ENCODE measurements around the gene PDS5A. TPM values are rescaled to one million over a fixed set of nuclear protein-coding genes. Genes with fewer than 3 reads are reported as not detected.
"Not testable (repeated sequence)": the region's sequence is repeated elsewhere in the genome, so short reads cannot be mapped to it uniquely, and the experiment has no call there.

Gene PDS5A
- total RNA-seq, 1 donor from 2014 or later, result 64.6 TPM

DNA sequence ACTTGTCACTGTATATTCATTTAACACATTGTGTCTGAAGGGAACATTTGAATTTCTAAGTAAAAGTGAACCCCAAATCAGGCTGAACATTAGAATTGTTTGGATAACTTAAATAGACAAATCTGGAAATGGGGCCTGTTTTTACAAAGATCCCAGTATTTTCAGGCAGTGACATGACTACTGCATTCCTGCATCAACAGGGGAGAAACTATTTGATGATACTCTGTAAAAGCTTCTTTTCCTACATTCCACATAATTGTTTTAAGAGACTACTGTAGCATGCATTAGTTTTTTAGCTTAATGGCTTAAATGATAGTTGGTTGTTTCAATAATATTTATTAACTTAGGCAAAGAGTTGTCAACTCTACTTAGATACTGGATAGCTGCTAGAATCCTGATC lies 127.0 kb downstream of the PDS5A start:
- no peak for DNase-seq (ENCODE audit: extremely low spot score in 2 of 2)
- no peak for TF ChIP-seq POLR2A (IDR thresholded peaks at IDR 0.05)
- no peak for TF ChIP-seq POLR2AphosphoS5 (IDR thresholded peaks at IDR 0.05; ENCODE audit: insufficient read depth in 1 of 2, low read depth in 1 of 2)
- TF ChIP-seq, protein P1, sequence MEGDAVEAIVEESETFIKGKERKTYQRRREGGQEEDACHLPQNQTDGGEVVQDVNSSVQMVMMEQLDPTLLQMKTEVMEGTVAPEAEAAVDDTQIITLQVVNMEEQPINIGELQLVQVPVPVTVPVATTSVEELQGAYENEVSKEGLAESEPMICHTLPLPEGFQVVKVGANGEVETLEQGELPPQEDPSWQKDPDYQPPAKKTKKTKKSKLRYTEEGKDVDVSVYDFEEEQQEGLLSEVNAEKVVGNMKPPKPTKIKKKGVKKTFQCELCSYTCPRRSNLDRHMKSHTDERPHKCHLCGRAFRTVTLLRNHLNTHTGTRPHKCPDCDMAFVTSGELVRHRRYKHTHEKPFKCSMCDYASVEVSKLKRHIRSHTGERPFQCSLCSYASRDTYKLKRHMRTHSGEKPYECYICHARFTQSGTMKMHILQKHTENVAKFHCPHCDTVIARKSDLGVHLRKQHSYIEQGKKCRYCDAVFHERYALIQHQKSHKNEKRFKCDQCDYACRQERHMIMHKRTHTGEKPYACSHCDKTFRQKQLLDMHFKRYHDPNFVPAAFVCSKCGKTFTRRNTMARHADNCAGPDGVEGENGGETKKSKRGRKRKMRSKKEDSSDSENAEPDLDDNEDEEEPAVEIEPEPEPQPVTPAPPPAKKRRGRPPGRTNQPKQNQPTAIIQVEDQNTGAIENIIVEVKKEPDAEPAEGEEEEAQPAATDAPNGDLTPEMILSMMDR (IDR thresholded peaks at IDR 0.05), result no peak
- no peak overlapping the region for H3K4me3 ChIP-seq
- intact Hi-C loops (cut with DNase I), result no loop called here
- no peak overlapping the region for H3K27ac ChIP-seq
- H3K27me3 ChIP-seq, result no peaks in the 10 kb centered on the region
- H3K36me3 ChIP-seq, result peaks cover 0 to 31% of the 10 kb centered on the region in 2 donors
- no peaks in the 10 kb centered on the region for H3K9me3 ChIP-seq
- no peaks in the 10 kb centered on the region for H3K4me1 ChIP-seq

DNA sequence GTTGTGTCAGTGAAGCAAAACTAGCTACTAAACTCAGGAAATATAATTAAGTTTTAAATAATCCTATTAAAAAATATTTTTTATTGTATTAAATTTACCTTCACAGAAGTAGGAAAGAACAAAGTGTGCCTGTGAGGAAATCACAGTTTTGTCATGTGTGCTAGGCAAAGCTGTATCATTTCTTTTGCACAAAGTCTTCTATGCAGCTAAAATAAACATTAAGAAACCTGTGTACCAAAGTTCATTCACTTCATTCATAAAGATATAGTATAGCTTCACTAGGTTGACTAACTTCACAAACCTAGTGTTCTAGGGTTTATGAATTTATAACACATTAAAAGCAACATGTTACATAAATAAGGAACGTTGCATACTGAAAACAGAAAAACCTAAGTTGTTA lies 131.0 kb downstream of the PDS5A start:
- Histone ChIP-seq H3K27me3 (no peaks in the 10 kb centered on the region), H3K9me3 (no peaks in the 10 kb centered on the region), H3K36me3 (peaks cover 0 to 34% of the 10 kb centered on the region in 2 donors), H3K4me3 (no peak overlapping the region), H3K4me1 (no peaks in the 10 kb centered on the region), H3K27ac (no peak overlapping the region)
- TF ChIP-seq, protein P1 (IDR thresholded peaks at IDR 0.05), result no peak
- no peak for TF ChIP-seq POLR2A (IDR thresholded peaks at IDR 0.05)
- no peak for TF ChIP-seq POLR2AphosphoS5 (IDR thresholded peaks at IDR 0.05; ENCODE audit: insufficient read depth in 1 of 2, low read depth in 1 of 2)
- no peak for DNase-seq (ENCODE audit: extremely low spot score in 2 of 2)
- intact Hi-C loops (cut with DNase I), result no loop called here

DNA sequence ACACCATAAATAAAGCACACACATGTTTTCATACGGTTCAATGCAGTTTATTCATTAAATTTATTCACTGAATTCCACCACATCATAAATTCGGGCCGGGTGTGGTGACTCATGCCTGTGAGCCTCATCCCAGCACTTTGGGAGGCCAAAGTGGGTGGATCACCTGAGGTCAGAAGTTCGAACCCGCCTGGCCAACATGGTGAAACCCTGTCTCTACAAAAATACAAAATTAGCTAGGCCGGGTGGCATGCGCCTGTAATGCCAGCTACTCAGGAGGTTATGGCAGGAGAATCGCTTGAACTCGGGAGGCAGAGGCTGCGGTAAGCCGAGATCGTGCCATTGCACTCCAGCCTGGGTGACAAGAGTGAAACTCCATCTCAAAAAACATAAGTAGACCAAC lies 131.6 kb downstream of the PDS5A start:
- no peaks in the 10 kb centered on the region for H3K27me3 ChIP-seq
- H3K4me1 ChIP-seq, result no peaks in the 10 kb centered on the region
- TF ChIP-seq POLR2AphosphoS5 (IDR thresholded peaks at IDR 0.05; ENCODE audit: insufficient read depth in 1 of 2, low read depth in 1 of 2), result no peak
- peaks cover 0 to 40% of the 10 kb centered on the region in 2 donors for H3K36me3 ChIP-seq
- no peak overlapping the region for H3K4me3 ChIP-seq
- intact Hi-C loops (cut with DNase I), result no loop called here
- no peak overlapping the region for H3K27ac ChIP-seq
- no peaks in the 10 kb centered on the region for H3K9me3 ChIP-seq
- DNase-seq (ENCODE audit: extremely low spot score in 2 of 2), result no peak

DNA sequence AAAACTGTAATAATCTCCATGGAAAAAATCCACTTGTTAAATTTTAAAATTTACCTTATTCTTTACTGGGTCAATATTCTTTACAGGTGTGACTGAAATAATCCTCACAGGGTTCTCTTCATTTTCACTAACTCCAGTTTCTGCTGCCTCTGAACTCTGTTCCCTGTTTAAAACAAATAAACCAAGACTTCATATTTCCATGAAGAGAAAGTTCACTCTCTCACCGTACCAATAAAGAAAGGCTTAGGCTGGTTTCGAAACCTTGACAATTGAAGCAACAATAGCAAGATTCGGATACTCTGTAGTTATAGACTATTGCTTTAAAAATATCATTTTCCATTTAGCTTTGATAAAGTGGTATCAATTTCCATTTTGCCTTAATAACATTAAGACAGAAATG lies 135.8 kb downstream of the PDS5A start:
- H3K36me3 ChIP-seq, result peaks cover 0 to 54% of the 10 kb centered on the region in 2 donors
- DNase-seq (ENCODE audit: extremely low spot score in 2 of 2), result no peak
- H3K27ac ChIP-seq, result no peak overlapping the region
- no peaks in the 10 kb centered on the region for H3K27me3 ChIP-seq
- intact Hi-C loops (cut with DNase I), result no loop called here
- no peak for TF ChIP-seq POLR2AphosphoS5 (IDR thresholded peaks at IDR 0.05; ENCODE audit: insufficient read depth in 1 of 2, low read depth in 1 of 2)
- TF ChIP-seq POLR2A (IDR thresholded peaks at IDR 0.05), result no peak
- TF ChIP-seq, protein P1 (IDR thresholded peaks at IDR 0.05), result no peak
- H3K9me3 ChIP-seq, result no peaks in the 10 kb centered on the region
- H3K4me3 ChIP-seq, result no peak overlapping the region
- no peaks in the 10 kb centered on the region for H3K4me1 ChIP-seq

DNA sequence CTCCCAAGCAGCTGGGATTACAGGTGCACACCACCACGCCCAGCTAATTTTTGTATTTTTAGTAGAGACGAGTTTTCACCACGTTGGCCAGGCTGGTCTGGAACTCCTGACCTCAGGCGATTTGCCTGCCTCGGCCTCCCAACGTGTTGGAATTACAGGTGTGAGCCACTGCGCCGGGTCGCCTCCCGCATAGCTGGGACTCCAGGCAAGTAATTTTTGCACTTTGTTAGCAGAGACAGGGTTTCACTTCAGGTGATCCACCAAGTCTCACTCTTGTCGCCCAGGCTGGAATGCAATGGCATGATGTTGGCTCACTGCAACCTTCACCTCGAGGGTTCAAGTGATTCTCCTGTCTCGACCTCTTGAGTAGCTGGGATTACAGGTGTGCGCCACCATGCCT lies 137.2 kb downstream of the PDS5A start:
- H3K27me3 ChIP-seq; DNase-seq (ENCODE audit: extremely low spot score in 2 of 2); H3K4me3 ChIP-seq; H3K27ac ChIP-seq; intact Hi-C loops (cut with DNase I); H3K4me1 ChIP-seq; H3K9me3 ChIP-seq: not testable (repeated sequence)
- H3K36me3 ChIP-seq, result peaks cover 0 to 58% of the 10 kb centered on the region in 2 donors

DNA sequence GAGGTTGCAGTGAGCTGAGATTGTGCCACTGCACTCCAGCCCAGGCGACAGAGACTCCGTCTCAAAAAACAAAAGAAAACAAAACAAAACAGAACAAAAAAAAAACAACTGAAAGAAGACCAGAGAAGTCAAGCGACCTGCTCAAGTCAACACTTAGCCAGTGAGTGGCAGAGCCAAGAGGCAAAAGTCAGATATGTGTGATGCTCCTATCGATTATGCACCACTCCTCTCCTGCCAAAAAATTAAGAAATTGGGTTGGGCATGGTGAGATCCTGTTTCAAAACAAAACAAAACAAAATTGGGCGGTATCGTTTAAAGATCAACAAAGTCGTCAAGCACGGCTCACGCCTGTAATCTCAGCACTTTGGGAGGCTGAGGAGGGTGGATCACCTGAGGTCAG lies 137.7 kb downstream of the PDS5A start:
- Histone ChIP-seq H3K9me3 (no peaks in the 10 kb centered on the region), H3K4me1 (no peaks in the 10 kb centered on the region), H3K36me3 (peaks cover 0 to 63% of the 10 kb centered on the region in 2 donors), H3K27me3 (no peaks in the 10 kb centered on the region), H3K27ac (no peak overlapping the region), H3K4me3 (no peak overlapping the region)
- intact Hi-C loops (cut with DNase I), result no loop called here
- TF ChIP-seq POLR2A (IDR thresholded peaks at IDR 0.05) (no peak), POLR2AphosphoS5 (IDR thresholded peaks at IDR 0.05; ENCODE audit: insufficient read depth in 1 of 2, low read depth in 1 of 2) (no peak)
- TF ChIP-seq, protein P1 (IDR thresholded peaks at IDR 0.05), result no peak
- DNase-seq (ENCODE audit: extremely low spot score in 2 of 2), result no peak

DNA sequence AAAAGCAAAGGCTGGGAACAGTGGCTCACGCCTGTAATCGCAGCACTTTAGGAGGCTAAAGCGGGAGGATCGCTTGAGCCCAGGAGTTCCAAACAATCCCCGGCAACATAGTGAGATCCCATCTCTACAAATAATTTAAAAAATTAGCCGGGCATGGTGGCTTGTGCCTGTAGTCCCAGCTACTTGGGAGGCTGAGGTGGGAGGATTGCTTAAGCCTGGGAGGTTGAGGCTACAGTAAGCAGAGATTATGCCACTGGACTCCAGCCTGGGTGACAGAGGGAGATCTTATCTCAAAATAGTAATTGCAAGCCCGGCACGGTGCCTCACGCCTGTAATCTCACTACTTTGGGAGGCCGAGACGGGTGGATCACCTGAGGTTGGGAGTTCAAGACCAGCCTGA lies 139.3 kb downstream of the PDS5A start:
- DNase-seq (ENCODE audit: extremely low spot score in 2 of 2); H3K4me3 ChIP-seq; H3K27me3 ChIP-seq; intact Hi-C loops (cut with DNase I); H3K27ac ChIP-seq; H3K9me3 ChIP-seq; H3K4me1 ChIP-seq: not testable (repeated sequence)
- H3K36me3 ChIP-seq, result peaks cover 0 to 53% of the 10 kb centered on the region in 2 donors

Measured in vagina (tissue), 2 donors.